HEK293 (cell line): ENCODE measurements around the gene MICAL3.

ENCODE experiments used
- CTCF ChIA-PET: fragments of 350-600 bp; formaldehyde crosslinking; extraction: SDS; loops from one replicate; lab custom pipeline; 2021; ENCODE audit warnings: antibody characterized with exemption; lab: Yijun Ruan, JAX
- POLR2A ChIA-PET: fragments of 300-600 bp; formaldehyde crosslinking; extraction: SDS; loops from one replicate; lab custom pipeline; 2020; ENCODE audit warnings: antibody characterized with exemption, inconsistent platforms; lab: Yijun Ruan, JAX
- H3K27ac ChIP-seq: fragments of 200-500 bp; sonication (Bioruptor generic); 2 replicates; pipeline ENCODE4 v1.5.1; 2014; ENCODE audit warnings: low read depth, low read length, control low read depth, inconsistent platforms; ENCODE audit errors: extremely low read depth
- H3K36me3 ChIP-seq, 2 experiments: fragments of 200-500 bp in 1 of 2; sonication (Bioruptor generic) in 1 of 2; 1 replicate in 1 of 2; 2 replicates in 1 of 2; pipeline ENCODE4 v1.5.1; 2014 to 2017; ENCODE audit warnings: inconsistent platforms in 2 of 2, low read length in 2 of 2; ENCODE audit not compliant: control insufficient read depth in 2 of 2, insufficient read depth in 1 of 2
- H3K4me1 ChIP-seq: fragments of 200-500 bp; sonication (Bioruptor generic); 2 replicates; pipeline ENCODE4 v1.5.1; 2014; ENCODE audit warnings: mild to moderate bottlenecking, low read length, inconsistent platforms; ENCODE audit not compliant: control insufficient read depth, insufficient read depth
- H3K4me3 ChIP-seq: 2 replicates; pipeline ENCODE4 v1.5.1; 2011; ENCODE audit warnings: low read depth, mild to moderate bottlenecking, control low read depth, low read length, moderate library complexity
- H3K9me3 ChIP-seq: fragments of 200-500 bp; sonication (Bioruptor generic); 2 replicates; pipeline ENCODE4 v1.5.1; 2014; ENCODE audit warnings: low read depth, low read length, inconsistent platforms; ENCODE audit not compliant: control insufficient read depth, insufficient read depth
- BCL11A ChIP-seq: fragments of 450-650 bp; formaldehyde crosslinking; IDR thresholded peaks from 2 replicates; pipeline ENCODE4 v1.5.1; 2016; ENCODE audit warnings: low read depth, missing biosample characterization, missing genetic modification characterization
- BCL11B ChIP-seq: fragments of 450-650 bp; formaldehyde crosslinking; IDR thresholded peaks from 2 replicates; pipeline ENCODE4 v1.5.1; 2016; ENCODE audit warnings: low read depth, missing biosample characterization, missing genetic modification characterization
- HOXC10 ChIP-seq: sonication (generic); formaldehyde crosslinking; IDR thresholded peaks from 2 replicates; pipeline ENCODE4 v1.8.1; 2023; ENCODE audit warnings: mild to moderate bottlenecking, missing genetic modification reagents
- PRDM6 ChIP-seq: fragments of 450-650 bp; formaldehyde crosslinking; IDR thresholded peaks from 2 replicates; pipeline ENCODE4 v1.5.1; 2017; ENCODE audit warnings: missing biosample characterization, missing genetic modification characterization
- SP7 ChIP-seq: fragments of 450-650 bp; formaldehyde crosslinking; IDR thresholded peaks from 2 replicates; pipeline ENCODE4 v1.5.1; 2016; ENCODE audit warnings: missing biosample characterization, missing genetic modification characterization
- ZBTB17 ChIP-seq: fragments of 450-650 bp; formaldehyde crosslinking; IDR thresholded peaks from 2 replicates; pipeline ENCODE4 v1.5.1; 2016; ENCODE audit warnings: missing biosample characterization, missing genetic modification characterization
- ZBTB21 ChIP-seq: fragments of 450-650 bp; formaldehyde crosslinking; IDR thresholded peaks from 2 replicates; pipeline ENCODE4 v1.5.1; 2017; ENCODE audit warnings: missing biosample characterization, missing genetic modification characterization
- ZBTB6 ChIP-seq: fragments of 450-650 bp; formaldehyde crosslinking; IDR thresholded peaks from 2 replicates; pipeline ENCODE4 v1.5.1; 2017; ENCODE audit warnings: missing biosample characterization, missing genetic modification characterization
- ZNF112 ChIP-seq: fragments of 450-650 bp; formaldehyde crosslinking; IDR thresholded peaks from 2 replicates; pipeline ENCODE4 v1.5.0; 2017; ENCODE audit warnings: missing biosample characterization, missing genetic modification characterization
- ZNF121 ChIP-seq: fragments of 450-650 bp; formaldehyde crosslinking; IDR thresholded peaks from 2 replicates; pipeline ENCODE4 v1.5.1; 2016; ENCODE audit warnings: missing biosample characterization, missing genetic modification characterization
- ZNF155 ChIP-seq: fragments of 450-650 bp; formaldehyde crosslinking; IDR thresholded peaks from 2 replicates; pipeline ENCODE4 v1.5.1; 2016; ENCODE audit warnings: missing biosample characterization, missing genetic modification characterization
- ZNF223 ChIP-seq: fragments of 450-650 bp; formaldehyde crosslinking; IDR thresholded peaks from 2 replicates; pipeline ENCODE4 v1.5.1; 2016; ENCODE audit warnings: missing biosample characterization, missing genetic modification characterization
- ZNF248 ChIP-seq: fragments of 450-650 bp; formaldehyde crosslinking; IDR thresholded peaks from 2 replicates; pipeline ENCODE4 v1.5.1; 2017; ENCODE audit warnings: missing biosample characterization, missing genetic modification characterization
- ZNF37A ChIP-seq: fragments of 450-650 bp; IDR thresholded peaks from 2 replicates; pipeline ENCODE4 v1.5.1; 2018; ENCODE audit warnings: missing biosample characterization, missing genetic modification characterization
- ZNF391 ChIP-seq: fragments of 450-650 bp; formaldehyde crosslinking; IDR thresholded peaks from 2 replicates; pipeline ENCODE4 v1.5.1; 2016; ENCODE audit warnings: low read depth, missing biosample characterization, missing genetic modification characterization, borderline replicate concordance
- ZNF449 ChIP-seq: fragments of 450-650 bp; formaldehyde crosslinking; IDR thresholded peaks from 2 replicates; pipeline ENCODE4 v1.5.1; 2017; ENCODE audit warnings: missing biosample characterization, mild to moderate bottlenecking, missing genetic modification characterization, moderate library complexity
- ZNF518A ChIP-seq: fragments of 450-650 bp; formaldehyde crosslinking; conservative IDR thresholded peaks from 2 replicates; pipeline ENCODE4 v1.5.1; 2016; ENCODE audit warnings: low read depth, missing biosample characterization, missing genetic modification characterization
- ZNF571 ChIP-seq: fragments of 450-650 bp; formaldehyde crosslinking; IDR thresholded peaks from 2 replicates; pipeline ENCODE4 v1.5.0; 2017; ENCODE audit warnings: missing biosample characterization, missing genetic modification characterization
- ZNF600 ChIP-seq: fragments of 450-650 bp; formaldehyde crosslinking; IDR thresholded peaks from 2 replicates; pipeline ENCODE4 v1.5.1; 2016; ENCODE audit warnings: missing biosample characterization, missing genetic modification characterization
- ZSCAN4 ChIP-seq: fragments of 450-650 bp; formaldehyde crosslinking; IDR thresholded peaks from 2 replicates; pipeline ENCODE4 v1.5.1; 2017; ENCODE audit warnings: missing biosample characterization, missing genetic modification characterization

Gene MICAL3

GRCh38 chr22:18059094-18059417, 34.7 kb upstream of the MICAL3 start (continued):
- TF ChIP-seq ZNF518A = no peak
- no peak for TF ChIP-seq ZSCAN4 (tag by site-specific recombination)
- no peak for TF ChIP-seq ZBTB21 (tag by site-specific recombination)

GRCh38 chr22:18058371-18059093, 34.2 kb upstream of the MICAL3 start:
- H3K4me3 ChIP-seq = no peak overlapping the region
- no peaks in the 10 kb centered on the region for H3K36me3 ChIP-seq
- no peak for TF ChIP-seq ZNF391 (tag by site-specific recombination)
- ChIA-PET CTCF (interaction anchor here (0.6 to 5.3 kb wide), 8 partner anchors 10 to 30 kb away, joined by 3 to 34 read pairs (median 4); partner anchors contain the start of gene PEX26), POLR2A (no interaction called here)
- H3K9me3 ChIP-seq = no peaks in the 10 kb centered on the region
- 0 out of 2 replicates have a peak overlapping the region, but pooled peaks have one; percentile 2 for H3K27ac ChIP-seq
- peaks cover 24% of the 10 kb centered on the region for H3K4me1 ChIP-seq

- POLR2A ChIA-PET = interaction anchor here (0.6 to 2.0 kb wide), 3 partner anchors 20 to 184 kb away, joined by 3 to 5 read pairs (median 4); partner anchors contain the start of gene PEX26
- CTCF ChIA-PET = interaction anchor here (0.7 to 5.3 kb wide), 7 partner anchors 11 to 29 kb away, joined by 3 to 34 read pairs (median 4); partner anchors contain the start of gene PEX26
- no peak for TF ChIP-seq ZNF37A
- TF ChIP-seq ZNF223 (tag by site-specific recombination) = no peak
- no peak for TF ChIP-seq ZNF121
- no peak for TF ChIP-seq BCL11B
- no peak for TF ChIP-seq ZNF248 (tag by site-specific recombination)
- peak; percentile 42; the same call in 1 of the 2 replicates for TF ChIP-seq ZBTB17 (tag by site-specific recombination)
- TF ChIP-seq ZNF112 (tag by site-specific recombination) = no peak
- peak; percentile 80 for TF ChIP-seq PRDM6 (tag by site-specific recombination)
- no peak for TF ChIP-seq ZNF155 (tag by site-specific recombination)
- TF ChIP-seq HOXC10 = no peak
- no peak for TF ChIP-seq ZNF571 (tag by site-specific recombination)
- TF ChIP-seq ZNF449 (tag by site-specific recombination) = no peak
- peak; percentile 82 for TF ChIP-seq SP7
- peak; percentile 88 for TF ChIP-seq ZBTB6 (tag by site-specific recombination)
- 0 out of 2 replicates have a peak, but pooled peaks have one; percentile 16 for TF ChIP-seq ZNF600 (tag by site-specific recombination)
- peak; percentile 92 for TF ChIP-seq BCL11A
These were observed 33.3 kb upstream of the MICAL3 start for GRCh38 chr22:18057568-18058209.

More at GRCh38 chr22:18057568-18058209, 33.3 kb upstream of the MICAL3 start:
- no peak overlapping the region for H3K4me3 ChIP-seq
- no peaks in the 10 kb centered on the region for H3K9me3 ChIP-seq
- peaks cover 24% of the 10 kb centered on the region for H3K4me1 ChIP-seq
- H3K27ac ChIP-seq = peak overlapping the region; percentile 79; the same call in 1 of the 2 replicates
- no peaks in the 10 kb centered on the region for H3K36me3 ChIP-seq
